ENCODE results near the gene FAM13A.

Gene FAM13A

DNA sequence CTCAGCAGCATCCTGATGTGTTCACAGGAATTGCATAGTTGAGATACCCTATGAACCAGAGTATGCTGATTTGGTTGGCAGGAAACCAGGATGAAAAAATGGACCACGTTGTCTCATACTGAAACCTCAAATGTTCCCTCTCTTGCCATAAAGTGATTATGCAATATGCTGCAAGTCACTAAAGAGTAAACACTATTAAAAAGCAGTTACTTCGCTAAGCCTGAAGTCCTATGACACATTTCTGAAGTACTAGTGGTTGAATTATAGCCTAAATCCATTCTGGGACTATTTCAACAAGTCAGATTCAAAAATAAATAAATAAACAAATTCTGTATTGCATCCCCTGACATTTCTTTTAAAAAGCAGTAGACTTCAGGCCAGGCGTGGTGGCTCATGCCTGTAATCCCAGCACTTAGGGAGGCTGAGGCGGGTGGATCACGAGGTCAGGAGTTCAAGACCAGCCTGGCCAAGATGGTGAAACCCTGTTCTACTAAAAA, 253.3 kb downstream of the FAM13A start:
- no peak for TF ChIP-seq CTCF (IDR thresholded peaks at IDR 0.05)
- no peaks in the 10 kb centered on the region for H3K36me3 ChIP-seq
- no peaks in the 10 kb centered on the region for H3K4me1 ChIP-seq (ENCODE audit: control insufficient read depth in 1 of 2, insufficient read depth in 1 of 2, low read depth in 1 of 2, low read length in 1 of 2)
- no peaks in the 10 kb centered on the region for H3K27me3 ChIP-seq
- H3K4me3 ChIP-seq (ENCODE audit: low read depth in 1 of 2, low read length in 1 of 2) = no peak overlapping the region
- H3K27ac ChIP-seq = no peak overlapping the region
- no peaks in the 10 kb centered on the region for H3K9me3 ChIP-seq

- no peak overlapping the region for H3K4me3 ChIP-seq (ENCODE audit: low read depth in 1 of 2, low read length in 1 of 2)
- no peaks in the 10 kb centered on the region for H3K27me3 ChIP-seq
- no peak overlapping the region for H3K27ac ChIP-seq
- no peaks in the 10 kb centered on the region for H3K9me3 ChIP-seq
- no peak for TF ChIP-seq CTCF (IDR thresholded peaks at IDR 0.05)
- no peaks in the 10 kb centered on the region for H3K4me1 ChIP-seq (ENCODE audit: control insufficient read depth in 1 of 2, insufficient read depth in 1 of 2, low read depth in 1 of 2, low read length in 1 of 2)
- H3K36me3 ChIP-seq = no peaks in the 10 kb centered on the region
Measured at GRCh38 chr4:88802585-88803286, 254.2 kb downstream of the FAM13A start.

GRCh38 chr4:88802138-88802537, 254.8 kb downstream of the FAM13A start:
- Histone ChIP-seq H3K27ac (no peak overlapping the region), H3K27me3 (no peaks in the 10 kb centered on the region), H3K4me3 (ENCODE audit: low read depth in 1 of 2, low read length in 1 of 2) (no peak overlapping the region), H3K4me1 (ENCODE audit: control insufficient read depth in 1 of 2, insufficient read depth in 1 of 2, low read depth in 1 of 2, low read length in 1 of 2) (no peaks in the 10 kb centered on the region), H3K36me3 (no peaks in the 10 kb centered on the region), H3K9me3 (no peaks in the 10 kb centered on the region)
- no peak for TF ChIP-seq CTCF (IDR thresholded peaks at IDR 0.05)

GRCh38 chr4:88799900-88800299, 257.1 kb downstream of the FAM13A start:
- H3K27me3 ChIP-seq = no peaks in the 10 kb centered on the region
- H3K36me3 ChIP-seq = no peaks in the 10 kb centered on the region
- H3K9me3 ChIP-seq = no peaks in the 10 kb centered on the region

GRCh38 chr4:88797725-88798124, 259.3 kb downstream of the FAM13A start:
- TF ChIP-seq CTCF (IDR thresholded peaks at IDR 0.05) = no peak
- H3K27ac ChIP-seq = no peak overlapping the region
- H3K4me3 ChIP-seq (ENCODE audit: low read depth in 1 of 2, low read length in 1 of 2) = no peak overlapping the region
- H3K9me3 ChIP-seq = no peaks in the 10 kb centered on the region
- no peaks in the 10 kb centered on the region for H3K4me1 ChIP-seq (ENCODE audit: control insufficient read depth in 1 of 2, insufficient read depth in 1 of 2, low read depth in 1 of 2, low read length in 1 of 2)
- H3K27me3 ChIP-seq = no peaks in the 10 kb centered on the region
- H3K36me3 ChIP-seq = no peaks in the 10 kb centered on the region

More at GRCh38 chr4:88799900-88800299, 257.1 kb downstream of the FAM13A start:
- H3K27ac ChIP-seq = no peak overlapping the region
- TF ChIP-seq CTCF (IDR thresholded peaks at IDR 0.05) = no peak
- H3K4me1 ChIP-seq (ENCODE audit: control insufficient read depth in 1 of 2, insufficient read depth in 1 of 2, low read depth in 1 of 2, low read length in 1 of 2) = no peaks in the 10 kb centered on the region
- no peak overlapping the region for H3K4me3 ChIP-seq (ENCODE audit: low read depth in 1 of 2, low read length in 1 of 2)

Measured in neutrophil (primary cell).